GM12878 (cell line): ENCODE data around the gene CALHM4. TPM values are rescaled to one million over a fixed set of nuclear protein-coding genes. Genes with fewer than 3 reads are reported as not detected.

ENCODE experiments used
- ATAC-seq: fragments of 200-7000 bp; cut with Tn5 transposase; 3 replicates; pipeline ENCODE4 v1.9.1; 2020; ENCODE audit warnings: mild to moderate bottlenecking, moderate library complexity
- BruUV-seq: library from RNA; stranded (reverse); fragments of 400-500 nt; replicated peaks from 2 replicates; lab custom pipeline; 2021; lab: Mats Ljungman, UMichigan
- CTCF ChIA-PET: fragments of 300-600 bp; sonication (Branson Sonifier 250); formaldehyde crosslinking; extraction: SDS; loops from one replicate; lab custom pipeline; 2021; ENCODE audit warnings: inconsistent platforms; lab: Yijun Ruan, JAX
- POLR2A ChIA-PET: fragments of 350-600 bp; formaldehyde crosslinking; extraction: SDS; loops from one replicate; lab custom pipeline; 2021; ENCODE audit warnings: inconsistent platforms; lab: Charles Lee
- RAD21 ChIA-PET: fragments of 300-600 bp; sonication (Branson Sonifier 250); formaldehyde crosslinking; loops from one replicate; lab custom pipeline; 2023; ENCODE audit warnings: antibody characterized with exemption; ENCODE audit not compliant: unreplicated experiment; lab: Charles Lee
- SMC1A ChIA-PET: fragments of 300-600 bp; sonication (Branson Sonifier 250); formaldehyde crosslinking; loops from one replicate; lab custom pipeline; 2023; ENCODE audit not compliant: unreplicated experiment, uncharacterized antibody; lab: Charles Lee
- DNase-seq: peaks from one replicate; pipeline ENCODE4 v3.0.0-alpha.2; 2011; ENCODE audit warnings: low read depth, low spot score
- FAIRE-seq: peaks from 3 replicates; lab custom pipeline; 2011; peaks lifted over from hg19 to GRCh38; lab: Jason Lieb, UNC
- H2AFZ ChIP-seq: 2 replicates; pipeline ENCODE4 v1.6.0; 2011; ENCODE audit warnings: low read depth, low read length, control low read depth; ENCODE audit not compliant: control insufficient read depth
- H3K27ac ChIP-seq: 2 replicates; pipeline ENCODE4 v1.5.1; 2011; ENCODE audit warnings: control low read depth; ENCODE audit not compliant: control insufficient read depth, insufficient read depth
- H3K27me3 ChIP-seq, 2 experiments: replicated peaks in 1 of 2; 2 replicates each; pipeline versions ENCODE4 v1.6.0 to v1.6.1; 2011; ENCODE audit warnings: low read length in 1 of 2; ENCODE audit not compliant: control insufficient read depth in 2 of 2, insufficient read depth in 2 of 2
- H3K36me3 ChIP-seq, 2 experiments: 2 replicates each; pipeline ENCODE4 v1.5.1; 2011; ENCODE audit warnings: low read length in 1 of 2; ENCODE audit not compliant: control insufficient read depth in 2 of 2, insufficient read depth in 2 of 2
- H3K4me1 ChIP-seq: 2 replicates; pipeline ENCODE4 v1.6.1; 2011; ENCODE audit warnings: mild to moderate bottlenecking, low read length, moderate library complexity, mixed read lengths; ENCODE audit not compliant: control insufficient read depth, insufficient read depth
- H3K4me2 ChIP-seq: 2 replicates; pipeline ENCODE4 v1.6.0; 2011; ENCODE audit warnings: control low read depth; ENCODE audit not compliant: control insufficient read depth, insufficient read depth
- H3K4me3 ChIP-seq: fragments of 200-600 bp; sonication (generic); 2 replicates; pipeline ENCODE4 v1.5.1; 2016
- H3K79me2 ChIP-seq: 2 replicates; pipeline ENCODE4 v1.6.0; 2011; ENCODE audit warnings: low read length; ENCODE audit not compliant: control insufficient read depth, insufficient read depth
- H3K9ac ChIP-seq: 2 replicates; pipeline ENCODE4 v1.8.0; 2011; ENCODE audit warnings: low read length, control low read depth, mixed read lengths; ENCODE audit not compliant: control insufficient read depth, insufficient read depth
- H3K9me3 ChIP-seq: replicated peaks from 3 replicates; pipeline ENCODE4 v1.5.1; 2011; ENCODE audit warnings: mild to moderate bottlenecking, low read length; ENCODE audit not compliant: control insufficient read depth, insufficient read depth
- H4K20me1 ChIP-seq: 2 replicates; pipeline ENCODE4 v1.6.0; 2011; ENCODE audit not compliant: control insufficient read depth, insufficient read depth
- BACH1 ChIP-seq: fragments of 450-650 bp; IDR thresholded peaks from 2 replicates; pipeline ENCODE4 v1.6.1; 2017; ENCODE audit warnings: mild to moderate bottlenecking, borderline replicate concordance
- BCL11A ChIP-seq: IDR thresholded peaks from 2 replicates; pipeline ENCODE4 v1.6.1; 2011; ENCODE audit warnings: low read depth, low read length
- CREM ChIP-seq: IDR thresholded peaks from 2 replicates; pipeline ENCODE4 v1.6.1; 2014; ENCODE audit warnings: antibody characterized with exemption, low read depth
- FOXK2 ChIP-seq: fragments of 450-650 bp; IDR thresholded peaks from 2 replicates; pipeline ENCODE4 v1.6.1; 2017; ENCODE audit warnings: mild to moderate bottlenecking, moderate library complexity
- FOXM1 ChIP-seq: IDR thresholded peaks from 2 replicates; pipeline ENCODE4 v1.6.1; 2012; ENCODE audit warnings: low read depth, mild to moderate bottlenecking, inconsistent platforms, low read length, moderate library complexity
- MTA3 ChIP-seq: IDR thresholded peaks from 2 replicates; pipeline ENCODE4 v1.6.1; 2012; ENCODE audit warnings: low read length, inconsistent platforms, borderline replicate concordance
- NBN ChIP-seq: fragments of 450-650 bp; IDR thresholded peaks from 2 replicates; pipeline ENCODE4 v1.6.1; 2016
- POU2F2 ChIP-seq: IDR thresholded peaks from 3 replicates; pipeline ENCODE4 v1.6.1; 2011; ENCODE audit warnings: low read depth, mild to moderate bottlenecking, low read length, borderline replicate concordance
- RAD21 ChIP-seq: IDR thresholded peaks from 2 replicates; pipeline ENCODE4 v1.6.1; 2011; ENCODE audit warnings: mild to moderate bottlenecking, low read depth, low read length, moderate library complexity; ENCODE audit not compliant: insufficient read depth
- RELB ChIP-seq: fragments of 450-650 bp; IDR thresholded peaks from 2 replicates; pipeline ENCODE4 v1.6.1; 2017; ENCODE audit warnings: low read depth, mild to moderate bottlenecking, moderate library complexity
- SP1 ChIP-seq: IDR thresholded peaks from one replicate; pipeline ENCODE4 v1.6.1; 2011; ENCODE audit warnings: low read depth, low read length
- STAT3 ChIP-seq: IDR thresholded peaks from 2 replicates; pipeline ENCODE4 v1.6.1; 2011; ENCODE audit warnings: low read depth, low read length, improper control_type of control experiment
- TBL1XR1 ChIP-seq: IDR thresholded peaks from 2 replicates; pipeline ENCODE4 v1.6.1; 2012; ENCODE audit warnings: low read depth, low read length, improper control_type of control experiment
- TCF12 ChIP-seq: IDR thresholded peaks from 2 replicates; pipeline ENCODE4 v1.6.1; 2011; ENCODE audit warnings: low read depth, mild to moderate bottlenecking, low read length
- WRNIP1 ChIP-seq: IDR thresholded peaks from 2 replicates; pipeline ENCODE4 v1.6.1; 2011; ENCODE audit warnings: low read depth, low read length, improper control_type of control experiment, borderline replicate concordance
- YY1 ChIP-seq: IDR thresholded peaks from 2 replicates; pipeline ENCODE4 v1.6.1; 2011; ENCODE audit warnings: low read depth, mild to moderate bottlenecking, low read length
- ZNF207 ChIP-seq: fragments of 450-650 bp; IDR thresholded peaks from 2 replicates; pipeline ENCODE4 v1.6.1; 2014; ENCODE audit warnings: antibody characterized with exemption, mild to moderate bottlenecking, borderline replicate concordance
- WGBS: methylation state at CpG from one replicate; pipeline ENCODE4 v1.1.6; 2016; ENCODE audit warnings: low lambda C conversion rate; ENCODE audit not compliant: insufficient replicate concordance, insufficient coverage; ENCODE audit errors: missing lambda C conversion rate; 5-methylcytosine and 5-hydroxymethylcytosine counted together
- in situ Hi-C: fragments of 300-500 bp; cut with MboI; formaldehyde crosslinking; loops from 9 replicates; pipeline ENCODE4 v1.14.3; 2018; ENCODE audit warnings: mixed read lengths
- intact Hi-C: fragments of 100-400 bp; cut with micrococcal nuclease; formaldehyde crosslinking; loops from one replicate; pipeline ENCODE4 v1.14.2; 2022; ENCODE audit not compliant: unreplicated experiment
- polyA plus RNA-seq, 11 experiments: library from polyadenylated mRNA; depleted of rRNA in 4 of 11; unstranded in 6 of 11; stranded (reverse) in 5 of 11; fragments of >200 nt; fragmentation: Nextera tagmentation in 4 of 11; fragmentation: Illumina TruSeq in 1 of 11; extraction: Ambion mirVana in 4 of 11; extraction: Trizol in 1 of 11; gene quantifications; 1 replicate in 1 of 11; 2 replicates in 10 of 11; pipeline versions ENCODE4 v1.2.1 to v1.2.3, GENCODE V29; 2011 to 2016; ENCODE audit warnings: inconsistent platforms in 2 of 11, missing spikeins in 2 of 11, low read depth in 1 of 11
- total RNA-seq, 4 experiments: library from RNA; depleted of rRNA in 3 of 4; stranded (reverse); fragments of >200 nt in 3 of 4; fragmentation: Illumina TruSeq in 1 of 4; extraction: Trizol in 1 of 4; gene quantifications; 2 replicates each; pipeline versions ENCODE4 v1.2.1 to v1.2.3, GENCODE V29; 2013 to 2021
- TF ChIP-seq, protein P1 (sequence below): IDR thresholded peaks from 2 replicates; pipeline ENCODE4 v1.6.1; 2011; ENCODE audit warnings: low read depth, mild to moderate bottlenecking, low read length, moderate library complexity, borderline replicate concordance; ENCODE audit errors: extremely low read depth
- TF ChIP-seq, protein P2 (sequence below): IDR thresholded peaks from 2 replicates; pipeline ENCODE4 v1.6.1; 2011; ENCODE audit warnings: mild to moderate bottlenecking, low read depth, low read length, moderate library complexity; ENCODE audit not compliant: insufficient replicate concordance

The CALHM4 gene
- total and polyA plus RNA-seq, 10 of the 15 experiments (the other 5 are each of a cell fraction or from before 2014, with no cell fraction given) = not detected

GRCh38 chr6:116560130-116560529 is 6.6 kb downstream of the CALHM4 start (continued):
- TF ChIP-seq FOXK2 (no peak), BCL11A (no peak), TBL1XR1 (no peak), ZNF207 (no peak), POU2F2 (no peak)
- TF ChIP-seq, all 136 proteins: peak for 0

DNA sequence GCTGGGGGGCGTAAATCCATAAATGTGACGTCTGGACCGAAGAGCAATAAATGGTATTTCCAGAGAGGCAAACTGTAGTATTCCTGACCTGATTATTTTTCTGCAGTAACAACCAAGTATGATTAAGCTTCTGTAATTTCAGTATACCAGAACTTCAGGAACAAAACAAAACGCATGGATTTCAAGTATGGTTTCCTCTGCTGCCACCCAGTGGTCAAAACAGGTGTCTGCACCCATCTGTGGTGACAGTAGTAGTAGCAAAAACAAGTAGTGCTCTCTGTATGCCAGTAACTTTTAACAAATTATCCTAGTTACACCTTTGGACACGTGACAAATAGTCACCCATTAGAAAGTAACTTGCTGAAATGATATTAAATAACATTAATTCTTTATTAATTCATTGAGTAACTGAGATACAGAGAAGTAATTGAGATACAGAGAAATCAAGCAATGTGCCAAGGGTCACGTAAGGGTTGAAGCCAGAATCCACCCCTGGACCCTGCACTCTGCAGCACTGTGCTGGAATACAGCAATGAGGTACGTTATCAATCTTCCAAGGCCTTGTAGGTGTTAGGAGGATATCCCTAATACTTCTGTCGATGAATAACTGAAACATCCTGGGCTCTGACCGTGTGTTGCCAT is 7.9 kb downstream of the CALHM4 start:
- no peak for DNase-seq
- Histone ChIP-seq H3K9ac (no peak overlapping the region), H3K4me1 (no peaks in the 10 kb centered on the region), H3K4me3 (no peak overlapping the region), H3K9me3 (no peaks in the 10 kb centered on the region), H3K79me2 (no peaks in the 10 kb centered on the region), H3K4me2 (no peak overlapping the region), H2AFZ (no peak overlapping the region), H3K27me3 (no peaks in the 10 kb centered on the region; a peak in 1 of 4 replicates), H3K36me3 (no peaks in the 10 kb centered on the region), H3K27ac (no peak overlapping the region), H4K20me1 (no peaks in the 10 kb centered on the region)
- in situ Hi-C loops (no loop called here), intact Hi-C loops (loop anchor here (1.0 to 5.0 kb wide), 4 partner anchors 25 to 449 kb away; no protein-coding TSS in a partner anchor)
- WGBS = 65% methylated on average over 9 of the region's 9 CpGs
- no TSS peak for BruUV-seq
- peak; percentile 73 for FAIRE-seq
- ChIA-PET POLR2A (interaction anchor here (1.1 kb wide), 1 partner anchor 293 kb away, joined by 4 read pairs; no protein-coding TSS in a partner anchor), RAD21 (interaction anchor here (0.7 to 3.2 kb wide), 9 partner anchors 10 to 294 kb away, joined by 3 to 28 read pairs (median 7); partner anchors contain the start of gene RWDD1), CTCF (interaction anchor here (0.6 to 4.4 kb wide), 41 partner anchors 9 to 444 kb away, joined by 3 to 48 read pairs (median 5); partner anchors contain the start of genes RWDD1 and TSPYL4), SMC1A (interaction anchor here (0.9 to 4.3 kb wide), 17 partner anchors 10 to 438 kb away, joined by 3 to 39 read pairs (median 4); partner anchors contain the start of gene RWDD1)
- ATAC-seq = peak; percentile 87
- TF ChIP-seq, protein P1, sequence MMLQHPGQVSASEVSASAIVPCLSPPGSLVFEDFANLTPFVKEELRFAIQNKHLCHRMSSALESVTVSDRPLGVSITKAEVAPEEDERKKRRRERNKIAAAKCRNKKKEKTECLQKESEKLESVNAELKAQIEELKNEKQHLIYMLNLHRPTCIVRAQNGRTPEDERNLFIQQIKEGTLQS = no peak
- TF ChIP-seq STAT3 (no peak), RELB (no peak), MTA3 (no peak), TCF12 (no peak), FOXK2 (no peak), CREM (no peak), RAD21 (peak; percentile 81), NBN (no peak), YY1 (peak; percentile 39; the same call in 1 of the 2 replicates), SP1 (no peak), FOXM1 (0 out of 2 replicates have a peak, but pooled peaks have one; percentile 40), BACH1 (no peak), WRNIP1 (no peak)
- TF ChIP-seq, protein P2, sequence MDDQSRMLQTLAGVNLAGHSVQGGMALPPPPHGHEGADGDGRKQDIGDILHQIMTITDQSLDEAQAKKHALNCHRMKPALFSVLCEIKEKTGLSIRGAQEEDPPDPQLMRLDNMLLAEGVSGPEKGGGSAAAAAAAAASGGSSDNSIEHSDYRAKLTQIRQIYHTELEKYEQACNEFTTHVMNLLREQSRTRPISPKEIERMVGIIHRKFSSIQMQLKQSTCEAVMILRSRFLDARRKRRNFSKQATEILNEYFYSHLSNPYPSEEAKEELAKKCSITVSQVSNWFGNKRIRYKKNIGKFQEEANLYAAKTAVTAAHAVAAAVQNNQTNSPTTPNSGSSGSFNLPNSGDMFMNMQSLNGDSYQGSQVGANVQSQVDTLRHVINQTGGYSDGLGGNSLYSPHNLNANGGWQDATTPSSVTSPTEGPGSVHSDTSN = no peak
